Neuronal stem cell (in vitro differentiated cells): ENCODE results near the gene GPR162.
A peak's percentile ranks its signal among the peaks of the same experiment; 100 is the strongest.
"Not testable (repeated sequence)": the region's sequence is repeated elsewhere in the genome, so short reads cannot be mapped to it uniquely, and the experiment has no call there.

Experiments
- DNase-seq: peaks from one replicate; pipeline ENCODE4 v3.0.0-alpha.2; 2013; ENCODE audit warnings: low spot score
- H2AFZ ChIP-seq: one replicate; pipeline ENCODE4 v1.6.1; 2013; ENCODE audit warnings: mild to moderate bottlenecking, low read length, inconsistent platforms
- H2AK5ac ChIP-seq: 2 replicates; pipeline ENCODE4 v1.6.1; 2013; ENCODE audit warnings: low read depth, mild to moderate bottlenecking, inconsistent platforms, low read length, moderate library complexity, mixed read lengths
- H2BK120ac ChIP-seq: 2 replicates; pipeline ENCODE4 v1.6.1; 2013; ENCODE audit warnings: low read depth, mild to moderate bottlenecking, inconsistent platforms, low read length, moderate library complexity, mixed read lengths
- H2BK12ac ChIP-seq: one replicate; pipeline ENCODE4 v1.6.1; 2013; ENCODE audit warnings: low read length, inconsistent platforms
- H2BK15ac ChIP-seq: 2 replicates; pipeline ENCODE4 v1.6.1; 2013; ENCODE audit warnings: mild to moderate bottlenecking, low read length, inconsistent platforms, mixed read lengths
- H2BK5ac ChIP-seq: one replicate; pipeline ENCODE4 v1.6.1; 2013; ENCODE audit warnings: inconsistent platforms, mild to moderate bottlenecking, low read length, moderate library complexity
- H3K14ac ChIP-seq: one replicate; pipeline ENCODE4 v1.6.1; 2013; ENCODE audit warnings: low read length, inconsistent platforms
- H3K18ac ChIP-seq: 2 replicates; pipeline ENCODE4 v1.6.1; 2013; ENCODE audit warnings: low read length, inconsistent platforms
- H3K23ac ChIP-seq: 2 replicates; pipeline ENCODE4 v1.6.1; 2013; ENCODE audit warnings: low read depth, mild to moderate bottlenecking, mixed read lengths, low read length, inconsistent platforms; ENCODE audit not compliant: poor library complexity
- H3K27ac ChIP-seq: replicated peaks from 3 replicates; pipeline ENCODE4 v1.5.1; 2013; ENCODE audit warnings: low read length, inconsistent platforms
- H3K27me3 ChIP-seq, 3 experiments: 2 replicates each; pipeline ENCODE4 v1.6.1; 2013; ENCODE audit warnings: low read length in 3 of 3, mild to moderate bottlenecking in 2 of 3, inconsistent platforms in 1 of 3, low read depth in 1 of 3, mixed read lengths in 1 of 3, moderate library complexity in 1 of 3; ENCODE audit not compliant: control insufficient read depth in 3 of 3, insufficient read depth in 3 of 3
- H3K36me3 ChIP-seq, 2 donors: replicated peaks in 1 of 2; 2 replicates each; pipeline ENCODE4 v1.6.1; 2013; ENCODE audit warnings: low read length in 2 of 2; ENCODE audit not compliant: control insufficient read depth in 2 of 2, insufficient read depth in 2 of 2
- H3K4ac ChIP-seq: 2 replicates; pipeline ENCODE4 v1.6.1; 2013; ENCODE audit warnings: inconsistent platforms, mild to moderate bottlenecking, low read length, moderate library complexity
- H3K4me1 ChIP-seq, 2 donors: 1 replicate in 1 of 2; 2 replicates in 1 of 2; pipeline ENCODE4 v1.6.1; 2013; ENCODE audit warnings: low read length in 2 of 2, low read depth in 1 of 2; ENCODE audit not compliant: control insufficient read depth in 2 of 2, insufficient read depth in 1 of 2
- H3K4me2 ChIP-seq: one replicate; pipeline ENCODE4 v1.6.1; 2013; ENCODE audit warnings: mild to moderate bottlenecking, low read length, inconsistent platforms; ENCODE audit not compliant: insufficient read depth, poor library complexity, severe bottlenecking
- H3K4me3 ChIP-seq, 2 donors: 2 replicates each; pipeline ENCODE4 v1.5.1; 2013; ENCODE audit warnings: low read length in 2 of 2, mild to moderate bottlenecking in 2 of 2, inconsistent platforms in 1 of 2, moderate library complexity in 1 of 2
- H3K79me1 ChIP-seq: one replicate; pipeline ENCODE4 v1.6.1; 2013; ENCODE audit warnings: low read depth, mild to moderate bottlenecking, inconsistent platforms, low read length, moderate library complexity
- H3K9ac ChIP-seq: one replicate; pipeline ENCODE4 v1.6.1; 2013; ENCODE audit warnings: mild to moderate bottlenecking, low read depth, low read length, inconsistent platforms; ENCODE audit not compliant: poor library complexity
- H3K9me3 ChIP-seq, 2 donors: replicated peaks in 1 of 2; 2 replicates each; pipeline versions ENCODE3 to v1.6.1; 2013; ENCODE audit warnings: low read length in 2 of 2, mild to moderate bottlenecking in 2 of 2, inconsistent platforms in 1 of 2, low read depth in 1 of 2, mixed read lengths in 1 of 2, moderate library complexity in 1 of 2; ENCODE audit not compliant: control insufficient read depth in 2 of 2, insufficient read depth in 1 of 2
- H4K8ac ChIP-seq: one replicate; pipeline ENCODE4 v1.6.1; 2013; ENCODE audit warnings: low read depth, mild to moderate bottlenecking, inconsistent platforms, low read length, moderate library complexity
- H4K91ac ChIP-seq: one replicate; pipeline ENCODE4 v1.6.1; 2013; ENCODE audit warnings: low read length, low read depth, mild to moderate bottlenecking, inconsistent platforms; ENCODE audit not compliant: poor library complexity
- WGBS, 2 donors: extraction: QIAGEN DNeasy Blood & Tissue Kit; methylation state at CpG; one replicate each; pipeline ENCODE4 v1.1.7; 2013; ENCODE audit warnings: missing lambda C conversion rate in 2 of 2, mixed read lengths in 1 of 2; ENCODE audit not compliant: insufficient read length in 2 of 2, insufficient replicate concordance in 1 of 2; ENCODE audit errors: extremely low coverage in 2 of 2; 5-methylcytosine and 5-hydroxymethylcytosine counted together

The GPR162 gene

GRCh38 chr12:6874015-6874368, 52.4 kb downstream of the GPR162 start:
- peak overlapping the region; percentile 91 for H2AFZ ChIP-seq
- H4K91ac ChIP-seq = not testable (repeated sequence)

More at GRCh38 chr12:6874015-6874368, 52.4 kb downstream of the GPR162 start:
- no CpG with 5 or more reads among the region's 9 CpGs for WGBS, 2 donors
- not testable (repeated sequence) for H3K18ac ChIP-seq, H2BK15ac ChIP-seq, H2BK120ac ChIP-seq, H2BK12ac ChIP-seq, H2BK5ac ChIP-seq, H3K79me1 ChIP-seq, H3K4ac ChIP-seq, H3K23ac ChIP-seq, H3K9me3 ChIP-seq, H3K14ac ChIP-seq, H3K27me3 ChIP-seq, H3K4me1 ChIP-seq, DNase-seq, H2AK5ac ChIP-seq, H4K8ac ChIP-seq
- Histone ChIP-seq H3K4me3 (peak overlapping the region; percentile 62 to 78), H3K36me3 (peaks cover 15 to 44% of the 10 kb centered on the region in 2 donors), H3K4me2 (peak overlapping the region; percentile 39), H3K27ac (peak overlapping the region; percentile 59), H3K9ac (peak overlapping the region; percentile 87)
